Left hindlimb (tissue), 1 donor: Measurements from ENCODE around the gene CCNO.

Experiments used
- DNase-seq: peaks from one replicate; pipeline ENCODE4 v3.0.0-alpha.2; 2018

The CCNO gene

DNA sequence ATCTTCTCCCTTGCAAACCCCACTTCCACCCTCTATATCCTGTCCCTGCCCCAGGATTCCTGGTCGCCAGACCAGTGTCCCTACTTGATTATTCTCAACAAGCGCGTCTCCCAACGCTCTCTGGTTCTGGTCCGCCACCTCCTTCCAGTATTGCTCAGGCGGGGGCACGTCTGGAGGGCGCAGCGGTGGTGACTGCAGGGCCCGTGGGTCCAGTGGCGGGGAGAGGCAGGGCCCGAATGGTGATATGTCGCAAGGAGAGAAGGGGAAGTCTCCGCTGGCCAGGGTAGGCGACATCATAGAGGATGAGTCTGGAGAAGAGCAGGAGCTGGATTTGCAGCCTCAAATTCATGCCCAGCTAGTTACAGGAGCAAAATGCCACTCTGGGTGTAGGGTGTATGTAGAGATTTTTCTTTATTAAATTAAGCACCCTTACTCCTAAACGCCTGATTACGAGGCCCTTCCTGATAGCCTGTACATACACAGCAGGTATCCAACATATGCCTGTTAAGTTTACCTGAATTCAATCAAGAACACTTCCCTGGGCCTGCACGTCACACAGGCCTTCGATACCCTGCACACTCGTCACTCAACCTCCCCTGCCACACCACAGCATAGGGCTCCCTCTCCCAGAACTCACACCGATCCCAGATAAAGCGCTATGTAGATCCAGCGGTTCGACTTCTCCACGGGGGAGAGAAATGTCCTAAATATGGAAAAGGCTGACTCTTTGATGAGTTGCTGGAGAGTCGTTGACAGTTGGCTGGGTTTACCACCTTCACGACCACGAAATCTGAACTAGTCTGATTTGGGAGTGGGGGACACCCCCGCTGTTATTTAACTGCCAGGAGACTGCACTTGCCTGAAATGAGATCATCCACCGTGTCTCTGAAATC is 11.1 kb downstream of the CCNO start:
- no peak for DNase-seq

DNA sequence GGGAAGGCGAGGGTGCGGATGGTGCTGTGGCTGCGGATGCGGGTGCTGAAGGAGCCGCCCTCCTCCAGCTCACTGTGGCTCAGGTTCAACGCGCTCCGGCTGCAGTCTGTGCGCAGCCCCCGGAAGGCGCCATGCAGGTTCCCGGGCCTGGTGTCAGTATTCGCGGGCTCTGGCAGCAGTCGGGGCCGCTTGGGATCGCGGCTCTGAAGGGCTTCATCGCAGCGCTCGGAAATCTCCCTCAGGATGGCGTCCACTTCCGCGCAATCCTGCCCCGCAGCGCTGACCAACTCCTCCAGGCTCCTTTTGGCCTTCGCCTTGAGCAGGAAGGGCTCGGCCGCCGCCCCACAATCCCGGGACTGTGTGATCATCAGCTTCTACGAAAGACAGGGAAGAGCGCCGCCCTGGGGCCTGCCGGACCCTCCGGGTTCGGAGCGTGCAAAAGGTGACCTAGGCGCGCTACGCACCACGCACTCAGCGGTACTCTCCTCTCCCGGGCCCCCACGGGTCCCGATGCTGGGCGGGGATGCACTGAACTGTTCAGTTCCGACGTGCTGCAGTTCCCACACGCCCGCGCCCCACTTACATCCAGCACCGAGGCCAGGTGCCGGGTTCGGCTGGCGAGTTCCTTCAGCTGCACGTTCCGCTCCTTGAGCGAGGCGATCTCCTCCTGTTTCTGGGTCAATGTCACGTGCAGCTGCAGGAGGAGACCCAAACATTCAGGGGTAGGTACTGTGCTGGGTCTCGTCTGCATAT is 12.8 kb downstream of the CCNO start:
- no peak for DNase-seq

DNA sequence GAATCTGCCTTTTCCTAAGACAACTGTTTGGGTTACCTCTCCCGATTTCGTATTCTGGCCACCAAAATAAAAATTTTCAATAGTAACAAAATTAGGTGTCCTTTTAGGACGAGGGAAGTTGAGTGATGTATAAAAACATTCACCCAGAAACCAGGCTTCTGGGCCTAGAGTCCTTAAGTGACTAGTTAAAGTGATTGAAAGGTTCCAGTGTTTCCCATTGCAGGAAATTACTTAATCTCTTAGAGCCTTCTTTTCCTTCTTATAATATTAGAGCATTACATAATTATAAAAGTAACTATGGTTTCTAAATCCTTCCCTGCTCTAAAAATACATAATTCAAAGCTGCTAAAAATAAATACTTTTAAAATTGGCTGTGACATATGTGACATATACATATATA is 13.6 kb downstream of the CCNO start:
- DNase-seq: no peak

DNA sequence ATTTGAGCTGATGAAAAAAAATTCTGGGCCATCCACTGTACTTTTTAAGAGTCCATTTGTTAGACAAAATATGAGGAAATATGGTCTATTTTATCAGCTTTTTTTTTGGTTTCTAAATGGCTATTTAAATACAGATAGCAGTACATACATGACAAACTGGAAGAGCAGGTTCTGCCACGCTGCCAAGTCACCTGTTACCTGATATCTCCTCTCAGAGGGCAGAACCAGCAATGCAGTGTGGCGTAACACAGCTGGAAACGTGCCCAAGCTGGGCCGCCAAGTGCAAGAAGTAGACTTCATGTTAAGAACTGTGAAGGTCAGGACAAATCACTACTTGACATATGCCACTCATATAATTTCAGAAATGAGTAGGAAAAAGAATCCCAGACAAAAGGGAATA is 14.4 kb downstream of the CCNO start:
- no peak for DNase-seq

DNA sequence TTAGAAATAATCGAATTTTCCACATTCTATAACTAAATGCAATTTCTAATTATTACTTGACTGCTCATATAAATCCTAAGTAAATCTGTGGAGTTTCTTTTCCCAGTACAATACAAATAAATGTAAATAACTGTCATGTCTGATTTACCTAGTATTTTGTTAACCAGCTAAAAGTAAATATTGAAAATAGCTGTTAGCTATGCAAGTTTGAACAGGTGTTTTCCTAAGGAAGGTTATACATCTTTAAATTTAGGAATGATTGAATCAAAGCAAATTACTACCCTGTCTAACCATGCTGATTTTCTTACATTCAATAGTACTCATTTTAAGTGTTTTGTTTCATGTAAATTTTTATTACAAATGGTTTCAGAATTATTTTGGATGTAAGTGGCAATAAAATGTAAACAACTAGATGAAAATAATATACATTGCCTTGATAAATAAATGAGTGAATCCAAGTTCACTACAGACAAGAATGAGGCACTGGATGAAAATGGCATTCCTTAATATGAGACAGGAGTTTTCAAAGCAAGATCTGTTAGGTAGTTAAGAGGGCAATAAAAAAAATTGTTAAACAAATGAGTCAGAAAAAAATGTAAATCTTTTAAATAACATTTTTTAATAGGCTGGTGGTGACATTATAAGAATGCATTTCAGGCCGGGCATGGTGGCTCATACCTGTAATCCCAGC is 22.1 kb downstream of the CCNO start:
- no peak for DNase-seq

DNA sequence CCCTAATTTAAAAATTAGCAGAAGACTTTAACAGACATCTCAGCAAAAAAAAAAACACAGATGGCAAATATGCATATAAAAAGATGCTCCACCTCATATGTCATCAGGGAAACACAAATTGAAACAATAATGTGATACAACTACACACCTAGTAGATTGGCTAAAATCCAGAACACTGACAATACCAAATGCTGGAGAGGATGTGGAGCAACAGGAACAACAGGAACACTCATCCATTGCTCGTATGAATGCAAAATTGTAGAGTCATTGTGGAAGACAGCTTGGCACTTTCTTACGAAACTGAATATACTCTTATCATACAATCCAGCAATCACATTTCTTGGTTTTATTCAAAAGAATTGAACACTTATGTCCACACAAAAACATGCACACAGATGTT is 28.4 kb downstream of the CCNO start:
- DNase-seq: no peak

DNA sequence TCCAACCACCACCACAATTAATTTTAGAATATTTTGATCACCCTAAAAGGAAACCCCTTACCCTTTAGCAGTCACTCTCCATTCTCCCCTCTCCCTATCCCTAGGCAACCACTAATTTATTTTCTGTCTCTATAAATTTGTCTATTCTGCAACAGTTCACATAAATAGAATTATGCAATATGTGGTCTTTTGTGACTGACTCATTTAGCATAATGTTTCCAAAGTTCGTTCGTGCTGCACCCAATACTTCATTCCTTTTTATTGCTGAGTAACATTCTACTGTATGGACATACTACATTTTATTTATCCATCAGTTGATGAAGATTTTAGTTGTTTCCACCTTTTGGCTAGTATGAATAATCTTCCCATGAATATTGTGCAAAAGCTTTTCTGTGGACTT is 42.2 kb downstream of the CCNO start:
- DNase-seq: no peak

DNA sequence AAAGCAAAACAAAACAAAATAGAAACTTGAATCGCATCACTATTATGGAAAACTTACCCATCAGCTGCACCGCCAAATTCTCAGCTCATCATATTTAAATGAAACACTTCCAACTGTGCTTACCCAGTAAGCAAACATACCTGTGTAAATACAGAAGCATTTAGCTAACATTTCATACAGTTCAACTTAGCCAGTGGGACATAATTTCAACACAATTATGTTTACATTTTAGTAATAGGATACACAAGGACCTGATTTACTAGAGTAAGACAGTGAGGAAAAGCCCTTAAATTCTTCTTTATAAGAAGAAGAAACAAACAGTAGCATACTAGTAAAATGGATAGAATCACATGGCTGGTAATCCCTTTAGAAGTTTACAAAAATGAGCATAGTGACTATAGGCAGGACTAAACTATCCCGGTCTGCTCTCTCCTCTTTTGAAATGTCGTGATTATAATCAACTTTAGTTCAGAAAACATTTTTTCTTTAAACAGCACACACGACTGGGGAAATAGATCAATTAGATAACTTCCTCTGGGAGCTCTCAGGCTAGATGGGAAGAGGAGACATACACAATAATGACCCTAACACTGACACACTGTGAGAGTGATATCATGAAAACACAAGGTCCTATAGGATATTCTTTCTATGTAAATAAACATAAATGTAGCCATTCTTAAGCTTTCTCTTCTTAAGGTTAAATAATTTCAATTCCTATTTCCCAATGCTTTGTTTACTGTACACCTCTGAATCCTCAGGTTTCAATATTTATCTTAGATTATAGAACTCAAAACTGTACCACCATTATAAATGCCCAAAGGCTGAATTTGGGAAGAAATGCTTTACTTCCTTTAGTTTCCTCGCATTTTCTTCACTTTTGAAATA is 44.5 kb downstream of the CCNO start:
- no peak for DNase-seq

DNA sequence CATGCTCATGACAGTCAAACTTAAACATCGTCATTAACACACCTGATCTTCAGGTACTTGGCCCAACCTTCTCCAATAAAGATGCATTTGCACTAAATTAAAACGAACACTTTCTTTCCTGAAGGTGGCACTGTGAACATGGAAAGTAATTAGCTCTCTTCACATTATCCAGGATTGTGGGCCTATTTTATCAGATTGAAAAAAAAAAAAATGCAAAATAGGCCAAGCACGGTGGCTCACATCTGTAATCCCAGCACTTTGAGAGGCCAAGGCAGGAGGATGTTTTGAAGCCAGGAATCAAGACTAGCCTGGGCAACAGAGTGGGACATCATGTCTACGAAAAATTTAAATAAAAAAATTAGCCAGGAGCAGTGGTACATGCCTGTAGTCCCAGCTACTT is 46.0 kb downstream of the CCNO start:
- no peak for DNase-seq
